Panc1 (cell line): ENCODE results near the gene CDC25B.

Experiments used
- SIN3A ChIP-seq: IDR thresholded peaks from 2 replicates; pipeline ENCODE4 v1.6.1; 2012; ENCODE audit warnings: low read depth, mild to moderate bottlenecking, low read length, moderate library complexity, borderline replicate concordance; ENCODE audit not compliant: insufficient read depth
- TF ChIP-seq, protein P1 (sequence below): fragments of 450-650 bp; IDR thresholded peaks from 2 replicates; pipeline ENCODE4 v1.5.1; 2017; ENCODE audit warnings: mild to moderate bottlenecking

DNA sequence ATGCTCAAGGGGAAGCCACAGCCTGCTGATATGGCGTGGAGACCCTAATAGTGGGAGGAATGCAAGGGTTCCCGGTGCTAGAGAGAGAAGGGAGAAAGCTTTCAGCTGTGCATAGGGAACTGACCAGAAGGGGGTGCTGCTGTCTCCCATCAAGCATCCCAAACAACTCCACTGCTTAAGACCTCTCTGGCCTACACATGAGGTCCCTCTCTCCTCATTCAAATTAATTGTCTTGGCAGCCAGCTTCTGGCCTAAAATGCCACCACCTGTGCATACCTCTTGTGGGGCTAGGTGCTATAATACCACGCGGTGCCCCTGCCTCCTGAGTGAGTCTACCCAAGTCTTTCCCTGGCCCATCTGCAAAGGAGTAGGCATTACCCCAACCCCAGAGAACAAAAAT, 43.0 kb upstream of the CDC25B start:
- TF ChIP-seq, protein P1, sequence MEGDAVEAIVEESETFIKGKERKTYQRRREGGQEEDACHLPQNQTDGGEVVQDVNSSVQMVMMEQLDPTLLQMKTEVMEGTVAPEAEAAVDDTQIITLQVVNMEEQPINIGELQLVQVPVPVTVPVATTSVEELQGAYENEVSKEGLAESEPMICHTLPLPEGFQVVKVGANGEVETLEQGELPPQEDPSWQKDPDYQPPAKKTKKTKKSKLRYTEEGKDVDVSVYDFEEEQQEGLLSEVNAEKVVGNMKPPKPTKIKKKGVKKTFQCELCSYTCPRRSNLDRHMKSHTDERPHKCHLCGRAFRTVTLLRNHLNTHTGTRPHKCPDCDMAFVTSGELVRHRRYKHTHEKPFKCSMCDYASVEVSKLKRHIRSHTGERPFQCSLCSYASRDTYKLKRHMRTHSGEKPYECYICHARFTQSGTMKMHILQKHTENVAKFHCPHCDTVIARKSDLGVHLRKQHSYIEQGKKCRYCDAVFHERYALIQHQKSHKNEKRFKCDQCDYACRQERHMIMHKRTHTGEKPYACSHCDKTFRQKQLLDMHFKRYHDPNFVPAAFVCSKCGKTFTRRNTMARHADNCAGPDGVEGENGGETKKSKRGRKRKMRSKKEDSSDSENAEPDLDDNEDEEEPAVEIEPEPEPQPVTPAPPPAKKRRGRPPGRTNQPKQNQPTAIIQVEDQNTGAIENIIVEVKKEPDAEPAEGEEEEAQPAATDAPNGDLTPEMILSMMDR, result peak; percentile 92
- TF ChIP-seq SIN3A, result no peak
